MM.1S (cell line): ENCODE data around the gene ZNF33A.
"Not testable (repeated sequence)": the region's sequence is repeated elsewhere in the genome, so short reads cannot be mapped to it uniquely, and the experiment has no call there.

Source experiments
- CTCF ChIP-seq: fragments of 300-600 bp; sonication (generic); IDR thresholded peaks from 2 replicates; pipeline ENCODE4 v1.5.1; 2016; ENCODE audit warnings: antibody characterized with exemption, low read length, mixed read lengths
- EZH2 ChIP-seq: fragments of 300-600 bp; sonication (generic); optimal IDR thresholded peaks from 2 replicates; pipeline ENCODE3; 2017; ENCODE audit warnings: low read depth, mild to moderate bottlenecking, antibody characterized with exemption, low read length, mixed read lengths
- EZH2phosphoT487 ChIP-seq: fragments of 300-600 bp; sonication (generic); IDR thresholded peaks from 2 replicates; pipeline ENCODE4 v1.6.1; 2018; ENCODE audit warnings: antibody characterized with exemption, low read length

DNA sequence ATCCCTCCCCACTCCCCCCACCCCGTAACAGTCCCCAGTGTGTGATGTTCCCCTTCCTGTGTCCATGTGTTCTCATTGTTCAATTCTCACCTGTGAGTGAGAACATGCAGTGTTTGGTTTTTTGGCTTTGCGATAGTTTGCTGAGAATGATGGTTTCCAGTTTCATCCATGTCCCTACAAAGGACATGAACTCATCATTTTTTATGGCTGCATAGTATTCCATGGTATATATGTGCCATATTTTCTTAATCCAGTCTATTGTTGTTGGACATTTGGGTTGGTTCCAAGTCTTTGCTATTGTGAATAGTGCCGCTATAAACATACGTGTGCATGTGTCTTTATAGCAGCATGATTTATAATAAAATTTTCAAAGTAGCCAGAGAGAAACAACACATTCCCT, 8.6 kb downstream of the ZNF33A start:
- TF ChIP-seq EZH2phosphoT487, EZH2, CTCF: not testable (repeated sequence)
